Liver (tissue), 3 donors: ENCODE data around the gene GABBR2.

ENCODE experiments used
- FOXA1 ChIP-seq: IDR thresholded peaks from 2 replicates; pipeline ENCODE4 v1.6.1; 2016; ENCODE audit warnings: antibody characterized with exemption
- HNF4A ChIP-seq, 2 donors: conservative IDR thresholded peaks; 2 replicates each; pipeline ENCODE4 v1.6.1; 2016; ENCODE audit warnings: antibody characterized with exemption in 2 of 2, mild to moderate bottlenecking in 2 of 2
- HNF4G ChIP-seq: IDR thresholded peaks from 2 replicates; pipeline ENCODE4 v1.6.1; 2016; ENCODE audit warnings: antibody characterized with exemption
- JUND ChIP-seq, 2 donors: IDR thresholded peaks; 2 replicates each; pipeline ENCODE4 v1.6.1; 2016; ENCODE audit warnings: antibody characterized with exemption in 2 of 2
- RAD21 ChIP-seq, 2 donors: IDR thresholded peaks; 2 replicates each; pipeline ENCODE4 v1.6.1; 2016; ENCODE audit warnings: antibody characterized with exemption in 2 of 2, mild to moderate bottlenecking in 2 of 2
- YY1 ChIP-seq: IDR thresholded peaks from 2 replicates; pipeline ENCODE4 v1.6.1; 2016; ENCODE audit warnings: antibody characterized with exemption, mild to moderate bottlenecking
- TF ChIP-seq, protein P1 (sequence below): fragments of 150-350 bp; IDR thresholded peaks from 2 replicates; pipeline ENCODE4 v1.5.1; 2017; ENCODE audit warnings: improper control_type of control experiment, low read depth, low read length; ENCODE audit not compliant: missing input control
- donor health status: healthy.
- donor health status: healthy.

DNA sequence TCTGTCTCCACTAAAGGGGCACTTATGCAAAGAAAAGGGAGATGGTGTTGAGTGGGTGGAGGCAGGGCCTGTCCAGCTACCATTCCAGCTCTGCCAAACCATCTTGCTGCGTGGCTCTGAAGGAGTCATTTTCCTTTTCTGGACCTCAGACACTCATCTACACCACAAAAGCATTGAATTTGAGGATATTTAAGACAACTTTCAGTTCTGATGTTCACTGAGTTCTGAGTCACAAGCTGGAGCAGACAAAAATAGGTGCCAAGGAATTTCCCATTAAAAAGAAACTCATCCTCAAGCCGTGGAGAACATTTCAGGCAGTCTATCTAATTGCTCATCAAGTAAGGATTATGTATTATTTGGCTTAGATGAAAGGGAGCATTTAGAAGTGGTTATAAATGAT lies 258.2 kb downstream of the GABBR2 start:
- TF ChIP-seq HNF4G (no peak), FOXA1 (no peak), RAD21 (IDR thresholded peaks at IDR 0.05) (no peak), YY1 (no peak), HNF4A (conservative IDR thresholded peaks at IDR 0.05) (no peak), JUND (IDR thresholded peaks at IDR 0.05) (no peak)
- TF ChIP-seq, protein P1, sequence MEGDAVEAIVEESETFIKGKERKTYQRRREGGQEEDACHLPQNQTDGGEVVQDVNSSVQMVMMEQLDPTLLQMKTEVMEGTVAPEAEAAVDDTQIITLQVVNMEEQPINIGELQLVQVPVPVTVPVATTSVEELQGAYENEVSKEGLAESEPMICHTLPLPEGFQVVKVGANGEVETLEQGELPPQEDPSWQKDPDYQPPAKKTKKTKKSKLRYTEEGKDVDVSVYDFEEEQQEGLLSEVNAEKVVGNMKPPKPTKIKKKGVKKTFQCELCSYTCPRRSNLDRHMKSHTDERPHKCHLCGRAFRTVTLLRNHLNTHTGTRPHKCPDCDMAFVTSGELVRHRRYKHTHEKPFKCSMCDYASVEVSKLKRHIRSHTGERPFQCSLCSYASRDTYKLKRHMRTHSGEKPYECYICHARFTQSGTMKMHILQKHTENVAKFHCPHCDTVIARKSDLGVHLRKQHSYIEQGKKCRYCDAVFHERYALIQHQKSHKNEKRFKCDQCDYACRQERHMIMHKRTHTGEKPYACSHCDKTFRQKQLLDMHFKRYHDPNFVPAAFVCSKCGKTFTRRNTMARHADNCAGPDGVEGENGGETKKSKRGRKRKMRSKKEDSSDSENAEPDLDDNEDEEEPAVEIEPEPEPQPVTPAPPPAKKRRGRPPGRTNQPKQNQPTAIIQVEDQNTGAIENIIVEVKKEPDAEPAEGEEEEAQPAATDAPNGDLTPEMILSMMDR: no peak
